OCI-LY1 (cell line): ENCODE data around the gene ASIC3.

Experiments
- H2AFZ ChIP-seq: fragments of 200-600 bp; sonication (generic), shearing (Covaris generic); 2 replicates; pipeline ENCODE4 v1.6.0; 2014; ENCODE audit warnings: antibody characterized with exemption, mild to moderate bottlenecking, low read length
- H3F3A ChIP-seq: fragments of 200-600 bp; sonication (generic), shearing (Covaris generic); 2 replicates; pipeline ENCODE4 v1.6.0; 2014; ENCODE audit warnings: mild to moderate bottlenecking, antibody characterized with exemption, low read length, moderate library complexity; ENCODE audit not compliant: insufficient read depth
- H3K27ac ChIP-seq: fragments of 200-600 bp; sonication (generic); 2 replicates; pipeline ENCODE4 v1.5.1; 2014; ENCODE audit warnings: low read length, mixed run types, mild to moderate bottlenecking, low read depth; ENCODE audit not compliant: poor library complexity, severe bottlenecking
- H3K27me3 ChIP-seq: fragments of 200-600 bp; sonication (generic); 2 replicates; pipeline ENCODE4 v1.6.0; 2014; ENCODE audit warnings: antibody characterized with exemption, mild to moderate bottlenecking, low read length, moderate library complexity; ENCODE audit not compliant: insufficient read depth
- H3K36me3 ChIP-seq: fragments of 200-600 bp; sonication (generic); 2 replicates; pipeline ENCODE4 v1.6.1; 2014; ENCODE audit warnings: mild to moderate bottlenecking, antibody characterized with exemption, low read length, moderate library complexity, mixed read lengths; ENCODE audit not compliant: insufficient read depth
- H3K4me1 ChIP-seq: fragments of 200-600 bp; sonication (generic); 2 replicates; pipeline ENCODE4 v1.5.1; 2014; ENCODE audit warnings: mild to moderate bottlenecking, low read length, moderate library complexity; ENCODE audit not compliant: insufficient read depth, severe bottlenecking
- H3K4me2 ChIP-seq: fragments of 200-600 bp; sonication (generic), shearing (Covaris generic); 2 replicates; pipeline ENCODE4 v1.6.1; 2014; ENCODE audit warnings: low read length
- H3K4me3 ChIP-seq: fragments of 200-600 bp; sonication (generic); 2 replicates; pipeline ENCODE4 v1.5.1; 2014; ENCODE audit warnings: low read length, low read depth, mild to moderate bottlenecking, mixed read lengths; ENCODE audit not compliant: poor library complexity, severe bottlenecking
- H3K79me2 ChIP-seq: fragments of 200-600 bp; shearing (Covaris generic); 2 replicates; pipeline ENCODE4 v1.6.1; 2016; ENCODE audit warnings: mixed run types, low read length, mixed read lengths; ENCODE audit not compliant: insufficient read depth
- H3K9ac ChIP-seq: fragments of 200-600 bp; sonication (generic), shearing (Covaris generic); 2 replicates; pipeline ENCODE4 v1.6.1; 2014; ENCODE audit warnings: mild to moderate bottlenecking, low read length, mixed read lengths
- H3K9me2 ChIP-seq: fragments of 200-600 bp; sonication (generic), shearing (Covaris generic); 2 replicates; pipeline ENCODE4 v1.6.1; 2014; ENCODE audit warnings: low read depth, mild to moderate bottlenecking, low read length, mixed read lengths
- H3K9me3 ChIP-seq: fragments of 200-600 bp; shearing (Covaris generic); 2 replicates; pipeline ENCODE4 v1.6.1; 2014; ENCODE audit warnings: low read length, mixed read lengths
- H4K20me1 ChIP-seq: fragments of 200-600 bp; sonication (generic), shearing (Covaris generic); 2 replicates; pipeline ENCODE4 v1.6.0; 2016; ENCODE audit warnings: mild to moderate bottlenecking, low read length; ENCODE audit not compliant: insufficient read depth
- CTCF ChIP-seq: fragments of 200-600 bp; sonication (generic), shearing (Covaris generic); IDR thresholded peaks from 2 replicates; pipeline ENCODE4 v1.5.1; 2017; ENCODE audit warnings: mild to moderate bottlenecking, antibody characterized with exemption, low read length, moderate library complexity, mixed read lengths
- EZH2 ChIP-seq: fragments of 200-600 bp; sonication (generic), shearing (Covaris generic); IDR thresholded peaks from 2 replicates; pipeline ENCODE4 v1.8.0; 2017; ENCODE audit warnings: borderline replicate concordance, mixed run types, mild to moderate bottlenecking, antibody characterized with exemption, low read length, moderate library complexity, mixed read lengths

Gene ASIC3

GRCh38 chr7:151000897-151001495 is 47.3 kb upstream of the ASIC3 start:
- H3K9me3 ChIP-seq = no peaks in the 10 kb centered on the region
- H3K9me2 ChIP-seq = no peaks in the 10 kb centered on the region
- no peaks in the 10 kb centered on the region for H3K4me1 ChIP-seq
- no peak overlapping the region for H3K4me2 ChIP-seq
- H4K20me1 ChIP-seq = no peaks in the 10 kb centered on the region
- no peaks in the 10 kb centered on the region for H3F3A ChIP-seq
- H3K36me3 ChIP-seq = no peaks in the 10 kb centered on the region
- H3K79me2 ChIP-seq = no peaks in the 10 kb centered on the region
- no peak overlapping the region for H3K9ac ChIP-seq
- no peak overlapping the region for H3K4me3 ChIP-seq
- TF ChIP-seq CTCF = no peak
- no peak for TF ChIP-seq EZH2
- H3K27ac ChIP-seq = no peak overlapping the region
- no peak overlapping the region for H2AFZ ChIP-seq
- no peaks in the 10 kb centered on the region; the same call in 1 of the 2 replicates for H3K27me3 ChIP-seq

- Histone ChIP-seq H3K27ac (no peak overlapping the region), H2AFZ (no peak overlapping the region), H3K79me2 (no peaks in the 10 kb centered on the region), H3K36me3 (no peaks in the 10 kb centered on the region), H3F3A (no peaks in the 10 kb centered on the region), H3K9me2 (no peaks in the 10 kb centered on the region), H3K9ac (no peak overlapping the region), H3K9me3 (no peaks in the 10 kb centered on the region), H4K20me1 (no peaks in the 10 kb centered on the region), H3K4me3 (no peak overlapping the region), H3K4me2 (no peak overlapping the region), H3K4me1 (no peaks in the 10 kb centered on the region), H3K27me3 (no peaks in the 10 kb centered on the region; the same call in 1 of the 2 replicates)
- no peak for TF ChIP-seq EZH2
- no peak for TF ChIP-seq CTCF
These were observed 46.8 kb upstream of the ASIC3 start for GRCh38 chr7:151001546-151001945.

GRCh38 chr7:151003572-151003971 is 44.8 kb upstream of the ASIC3 start:
- Histone ChIP-seq H3K36me3 (no peaks in the 10 kb centered on the region), H3K9ac (no peak overlapping the region), H2AFZ (no peak overlapping the region), H3K27me3 (no peaks in the 10 kb centered on the region; the same call in 1 of the 2 replicates), H3K4me1 (peaks cover 2% of the 10 kb centered on the region), H3K4me3 (no peak overlapping the region), H3K9me3 (no peaks in the 10 kb centered on the region), H3K4me2 (no peak overlapping the region), H4K20me1 (no peaks in the 10 kb centered on the region), H3K9me2 (no peaks in the 10 kb centered on the region), H3K27ac (no peak overlapping the region), H3F3A (no peaks in the 10 kb centered on the region), H3K79me2 (no peaks in the 10 kb centered on the region)
- no peak for TF ChIP-seq EZH2
- TF ChIP-seq CTCF = no peak
